Thoracic aorta (tissue), 2 donors: ENCODE measurements around the gene SIL1. TPM values are rescaled to one million over a fixed set of nuclear protein-coding genes. Genes with fewer than 3 reads are reported as not detected.

Experiments used
- ATAC-seq: fragments of 150-250 bp; one replicate; pipeline ENCODE4 v1.8.0; 2017; ENCODE audit warnings: low read depth; ENCODE audit not compliant: insufficient number of reproducible peaks, low FRiP score
- DNase-seq: peaks from one replicate; pipeline ENCODE4 v3.0.0-alpha.2; 2020; ENCODE audit warnings: low spot score
- H3K27ac ChIP-seq, 2 donors: fragments of 200-600 bp; sonication (generic); 1 replicate in 1 of 2; 2 replicates in 1 of 2; pipeline ENCODE4 v1.5.1; 2016; ENCODE audit warnings: mild to moderate bottlenecking in 2 of 2, moderate library complexity in 2 of 2
- H3K27me3 ChIP-seq: fragments of 200-600 bp; sonication (generic); replicated peaks from 2 replicates; pipeline ENCODE4 v1.6.0; 2016; ENCODE audit warnings: mild to moderate bottlenecking; ENCODE audit not compliant: insufficient read depth
- H3K36me3 ChIP-seq: fragments of 200-600 bp; sonication (generic); one replicate; pipeline ENCODE4 v1.5.1; 2016
- H3K4me1 ChIP-seq, 2 donors: fragments of 200-600 bp; sonication (generic); 1 replicate in 1 of 2; 2 replicates in 1 of 2; pipeline versions ENCODE4 v1.5.1 to v1.6.0; 2016; ENCODE audit warnings: low read depth in 2 of 2, mild to moderate bottlenecking in 1 of 2; ENCODE audit not compliant: control insufficient read depth in 1 of 2
- H3K4me3 ChIP-seq: fragments of 200-600 bp; sonication (generic); 2 replicates; pipeline ENCODE4 v1.5.1; 2016; ENCODE audit warnings: mild to moderate bottlenecking
- H3K9me3 ChIP-seq: fragments of 200-600 bp; sonication (generic); 2 replicates; pipeline ENCODE4 v1.5.1; 2016
- CTCF ChIP-seq: fragments of 200-600 bp; sonication (generic); IDR thresholded peaks from one replicate; pipeline ENCODE4 v1.5.1; 2019; ENCODE audit warnings: antibody characterized with exemption
- total RNA-seq, 2 donors: library from RNA; depleted of rRNA; stranded (reverse); fragments of >200 nt; gene quantifications; one replicate each; pipeline versions ENCODE4 v1.1.0 to v1.2.3, GENCODE V29; 2016

Gene SIL1
- total RNA-seq, 2 donors from 2014 or later: 33.1 to 41.2 TPM

- H3K27ac ChIP-seq: no peak overlapping the region
- no peaks in the 10 kb centered on the region for H3K27me3 ChIP-seq
- H3K36me3 ChIP-seq: peaks cover 24% of the 10 kb centered on the region
- no peak overlapping the region for H3K4me3 ChIP-seq
- no peaks in the 10 kb centered on the region for H3K9me3 ChIP-seq
- H3K4me1 ChIP-seq: peaks cover 0 to 8% of the 10 kb centered on the region in 2 donors
- no peak for TF ChIP-seq CTCF
- DNase-seq: no peak
- no peak for ATAC-seq
Observed at GRCh38 chr5:138910546-138911185, 287.5 kb downstream of the SIL1 start.

GRCh38 chr5:138909734-138910133, 288.4 kb downstream of the SIL1 start:
- no peak overlapping the region for H3K27ac ChIP-seq
- H3K4me3 ChIP-seq: no peak overlapping the region
- peaks cover 0 to 8% of the 10 kb centered on the region in 2 donors for H3K4me1 ChIP-seq
- DNase-seq: no peak
- no peaks in the 10 kb centered on the region for H3K27me3 ChIP-seq
- no peak for ATAC-seq
- no peak for TF ChIP-seq CTCF
- no peaks in the 10 kb centered on the region for H3K9me3 ChIP-seq
- peaks cover 30% of the 10 kb centered on the region for H3K36me3 ChIP-seq

- Histone ChIP-seq H3K27ac (no peak overlapping the region), H3K27me3 (no peaks in the 10 kb centered on the region), H3K4me1 (peaks cover 6 to 7% of the 10 kb centered on the region in 2 donors), H3K9me3 (no peaks in the 10 kb centered on the region), H3K36me3 (peaks cover 26% of the 10 kb centered on the region), H3K4me3 (no peak overlapping the region)
- no peak for DNase-seq
- TF ChIP-seq CTCF: no peak
- no peak for ATAC-seq
Observed at GRCh38 chr5:138905541-138905940, 292.6 kb downstream of the SIL1 start.

GRCh38 chr5:138903130-138903775, 294.9 kb downstream of the SIL1 start:
- peak overlapping the region in 1 of 2 donors; percentile 35 for H3K27ac ChIP-seq
- no peak for TF ChIP-seq CTCF
- ATAC-seq: no peak

GRCh38 chr5:138901716-138902115, 296.5 kb downstream of the SIL1 start:
- H3K4me3 ChIP-seq: no peak overlapping the region
- no peaks in the 10 kb centered on the region for H3K9me3 ChIP-seq
- no peak for TF ChIP-seq CTCF
- H3K4me1 ChIP-seq: peaks cover 6 to 7% of the 10 kb centered on the region in 2 donors
- no peaks in the 10 kb centered on the region for H3K27me3 ChIP-seq
- peaks cover 13% of the 10 kb centered on the region for H3K36me3 ChIP-seq
- no peak for ATAC-seq
- no peak overlapping the region for H3K27ac ChIP-seq
- DNase-seq: no peak

More at GRCh38 chr5:138903130-138903775, 294.9 kb downstream of the SIL1 start:
- Histone ChIP-seq H3K4me3 (no peak overlapping the region), H3K9me3 (no peaks in the 10 kb centered on the region), H3K4me1 (peaks cover 6 to 7% of the 10 kb centered on the region in 2 donors), H3K36me3 (peaks cover 18% of the 10 kb centered on the region), H3K27me3 (no peaks in the 10 kb centered on the region)
- no peak for DNase-seq
